C4-2B (cell line): ENCODE measurements around the gene NT5C2.

ENCODE experiments used
- ZFX ChIP-seq: fragments of 450-650 bp; IDR thresholded peaks from 2 replicates; pipeline ENCODE4 v1.6.1; 2017
- TF ChIP-seq, protein P1 (sequence below): fragments of 450-650 bp; conservative IDR thresholded peaks from 2 replicates; pipeline ENCODE4 v1.5.1; 2017; ENCODE audit warnings: mild to moderate bottlenecking

GRCh38 chr10:103147645-103148044 lies 45.4 kb downstream of the NT5C2 start:
- TF ChIP-seq, protein P1, sequence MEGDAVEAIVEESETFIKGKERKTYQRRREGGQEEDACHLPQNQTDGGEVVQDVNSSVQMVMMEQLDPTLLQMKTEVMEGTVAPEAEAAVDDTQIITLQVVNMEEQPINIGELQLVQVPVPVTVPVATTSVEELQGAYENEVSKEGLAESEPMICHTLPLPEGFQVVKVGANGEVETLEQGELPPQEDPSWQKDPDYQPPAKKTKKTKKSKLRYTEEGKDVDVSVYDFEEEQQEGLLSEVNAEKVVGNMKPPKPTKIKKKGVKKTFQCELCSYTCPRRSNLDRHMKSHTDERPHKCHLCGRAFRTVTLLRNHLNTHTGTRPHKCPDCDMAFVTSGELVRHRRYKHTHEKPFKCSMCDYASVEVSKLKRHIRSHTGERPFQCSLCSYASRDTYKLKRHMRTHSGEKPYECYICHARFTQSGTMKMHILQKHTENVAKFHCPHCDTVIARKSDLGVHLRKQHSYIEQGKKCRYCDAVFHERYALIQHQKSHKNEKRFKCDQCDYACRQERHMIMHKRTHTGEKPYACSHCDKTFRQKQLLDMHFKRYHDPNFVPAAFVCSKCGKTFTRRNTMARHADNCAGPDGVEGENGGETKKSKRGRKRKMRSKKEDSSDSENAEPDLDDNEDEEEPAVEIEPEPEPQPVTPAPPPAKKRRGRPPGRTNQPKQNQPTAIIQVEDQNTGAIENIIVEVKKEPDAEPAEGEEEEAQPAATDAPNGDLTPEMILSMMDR: no peak
- TF ChIP-seq ZFX: no peak
